ENCODE measurements around the gene RALGDS. TPM values are rescaled to one million over a fixed set of nuclear protein-coding genes. Genes with fewer than 3 reads are reported as not detected.
"Not testable (repeated sequence)": the region's sequence is repeated elsewhere in the genome, so short reads cannot be mapped to it uniquely, and the experiment has no call there.

Gene RALGDS
- total RNA-seq, 2 donors from 2014 or later = 24.2 to 39.7 TPM

- Histone ChIP-seq H3K9me3 (no peaks in the 10 kb centered on the region), H3K27ac (no peak overlapping the region), H3K27me3 (no peaks in the 10 kb centered on the region), H3K4me3 (no peak overlapping the region), H3K4me1 (no peaks in the 10 kb centered on the region), H3K36me3 (peaks cover 40% of the 10 kb centered on the region), H3K9ac (ENCODE audit: low read depth in 2 of 2, low read length in 2 of 2) (no peak overlapping the region)
- intact Hi-C loops (cut with DNase I) = loop anchor here (10.0 kb wide), 1 partner anchor 55 kb away; no protein-coding TSS in a partner anchor
- no peak for TF ChIP-seq CTCF (IDR thresholded peaks at IDR 0.05)
- no peak for DNase-seq
Observed at GRCh38 chr9:133099726-133100505, 21.1 kb downstream of the RALGDS start.

GRCh38 chr9:133098871-133099270, 22.2 kb downstream of the RALGDS start:
- H3K9ac ChIP-seq (ENCODE audit: low read depth in 2 of 2, low read length in 2 of 2) = no peak overlapping the region
- no peaks in the 10 kb centered on the region for H3K9me3 ChIP-seq
- H3K27me3 ChIP-seq = no peaks in the 10 kb centered on the region
- TF ChIP-seq CTCF (IDR thresholded peaks at IDR 0.05) = no peak
- H3K27ac ChIP-seq = no peak overlapping the region
- no peak overlapping the region for H3K4me3 ChIP-seq
- DNase-seq = no peak
- no peaks in the 10 kb centered on the region for H3K4me1 ChIP-seq
- peaks cover 40% of the 10 kb centered on the region for H3K36me3 ChIP-seq
- intact Hi-C loops (cut with DNase I) = no loop called here

- Histone ChIP-seq H3K36me3 (peaks cover 40% of the 10 kb centered on the region), H3K27me3 (no peaks in the 10 kb centered on the region), H3K9me3 (no peaks in the 10 kb centered on the region), H3K9ac (ENCODE audit: low read depth in 2 of 2, low read length in 2 of 2) (no peak overlapping the region), H3K4me3 (no peak overlapping the region), H3K27ac (no peak overlapping the region), H3K4me1 (no peaks in the 10 kb centered on the region)
- intact Hi-C loops (cut with DNase I) = no loop called here
- DNase-seq = no peak
- TF ChIP-seq CTCF (IDR thresholded peaks at IDR 0.05) = no peak
Observed at GRCh38 chr9:133098104-133098754, 22.8 kb downstream of the RALGDS start.

- intact Hi-C loops (cut with DNase I) = no loop called here
- H3K4me3 ChIP-seq = no peak overlapping the region
- no peaks in the 10 kb centered on the region for H3K4me1 ChIP-seq
- no peaks in the 10 kb centered on the region for H3K27me3 ChIP-seq
- H3K27ac ChIP-seq = no peak overlapping the region
- H3K36me3 ChIP-seq = peaks cover 11% of the 10 kb centered on the region
- no peak overlapping the region for H3K9ac ChIP-seq (ENCODE audit: low read depth in 2 of 2, low read length in 2 of 2)
- no peak for DNase-seq
- no peaks in the 10 kb centered on the region for H3K9me3 ChIP-seq
- TF ChIP-seq CTCF (IDR thresholded peaks at IDR 0.05) = no peak
Observed at GRCh38 chr9:133094842-133095393, 26.1 kb downstream of the RALGDS start.

GRCh38 chr9:133094351-133094750, 26.7 kb downstream of the RALGDS start:
- H3K9ac ChIP-seq (ENCODE audit: low read depth in 2 of 2, low read length in 2 of 2); H3K4me3 ChIP-seq; H3K27ac ChIP-seq; H3K9me3 ChIP-seq; H3K27me3 ChIP-seq; intact Hi-C loops (cut with DNase I); H3K36me3 ChIP-seq; H3K4me1 ChIP-seq; DNase-seq: not testable (repeated sequence)
